Measurements from ENCODE around the gene CTNNBIP1. TPM values are rescaled to one million over a fixed set of nuclear protein-coding genes. Genes with fewer than 3 reads are reported as not detected.

Gene CTNNBIP1
- total and polyA plus RNA-seq, 9 of the 15 experiments (the other 6 are each of a cell fraction or from before 2014, with no cell fraction given), result 0.65 to 29.2 (median 14.7) TPM

- Histone ChIP-seq H3K4me2 (ENCODE audit: insufficient read depth, low read length) (peak overlapping the region; percentile 85), H3K36me3 (ENCODE audit: control insufficient read depth, insufficient read depth, low read length) (no peaks in the 10 kb centered on the region), H3K9me3 (replicated peaks; ENCODE audit: control insufficient read depth, insufficient read depth, low read depth, low read length) (no peaks in the 10 kb centered on the region), H2AFZ (ENCODE audit: low read depth, low read length) (0 out of 2 replicates have a peak overlapping the region, but pooled peaks have one; percentile 58), H3K27ac (ENCODE audit: extremely low read depth, low read depth, low read length) (no peak overlapping the region), H3K9me1 (ENCODE audit: control insufficient read depth, insufficient read depth, low read length) (peaks cover 3% of the 10 kb centered on the region), H3K79me2 (ENCODE audit: control insufficient read depth, insufficient read depth, low read length) (peaks cover 12% of the 10 kb centered on the region), H3K4me1 (replicated peaks in 1 of 2; ENCODE audit: control insufficient read depth in 2 of 2, insufficient read depth in 2 of 2, low read length in 2 of 2) (peaks cover 26 to 37% of the 10 kb centered on the region in 2 experiments), H3K4me3 (peak overlapping the region; percentile 78; the same call in 1 of the 2 replicates), H3K9ac (ENCODE audit: insufficient read depth in 1 of 2, low read depth in 2 of 2, low read length in 2 of 2) (peak overlapping the region; percentile 68 to 92; a peak in 3 of 4 replicates), H3K27me3 (ENCODE audit: control insufficient read depth in 2 of 2, insufficient read depth in 2 of 2, low read length in 2 of 2) (no peaks in the 10 kb centered on the region), H4K20me1 (replicated peaks; ENCODE audit: control insufficient read depth, insufficient read depth, low read length) (no peaks in the 10 kb centered on the region; the same call in 1 of the 2 replicates)
- DNase-seq (ENCODE audit: extremely low read depth in 1 of 4, low spot score in 3 of 4), result no peak
- FAIRE-seq, result no peak
- intact Hi-C loops (cut with micrococcal nuclease) (no loop called here), in situ Hi-C loops (cut with MboI) (no loop called here)
- TSS peak; percentile 57 for BruUV-seq (replicated peaks)
- POLR2A ChIA-PET, result interaction anchor here (0.7 to 1.8 kb wide), 3 partner anchors 10 to 22 kb away, joined by 3 to 5 read pairs (median 4); no protein-coding TSS in a partner anchor
- 10% methylated on average over 4 of the region's 4 CpGs for WGBS (ENCODE audit: insufficient coverage, low coverage, missing lambda C conversion rate)
- ATAC-seq, result no peak
- CTCF ChIA-PET (ENCODE audit: low intra/inter-chr PET ratio), result no interaction called here
- TF ChIP-seq POLR2AphosphoS2 (IDR thresholded peaks at IDR 0.05; ENCODE audit: low read length) (no peak), KDM5B (IDR thresholded peaks at IDR 0.05; ENCODE audit: insufficient replicate concordance, low read depth, low read length) (no peak), NBN (IDR thresholded peaks at IDR 0.05; ENCODE audit: low read depth) (no peak), ZNF224 (CRISPR knock-in tag; IDR thresholded peaks at IDR 0.05) (no peak), RBBP5 (IDR thresholded peaks at IDR 0.05; ENCODE audit: borderline replicate concordance, insufficient read depth, low read length, poor library complexity, severe bottlenecking) (no peak), HLTF (IDR thresholded peaks at IDR 0.05) (no peak), ZNF766 (CRISPR knock-in tag; conservative IDR thresholded peaks at IDR 0.05) (no peak), DIDO1 (tag; IDR thresholded peaks at IDR 0.05; ENCODE audit: low read depth) (no peak), CBX2 (IDR thresholded peaks at IDR 0.05; ENCODE audit: insufficient read depth, low read length, poor library complexity, severe bottlenecking) (no peak), NFE2L1 (tag; IDR thresholded peaks at IDR 0.05; ENCODE audit: borderline replicate concordance, low read depth) (no peak), RFX1 (IDR thresholded peaks at IDR 0.05) (no peak), SNIP1 (IDR thresholded peaks at IDR 0.05; ENCODE audit: low read depth) (no peak), RHOXF2B (CRISPR knock-in tag; conservative IDR thresholded peaks at IDR 0.05) (no peak)
- TF ChIP-seq, protein P1, sequence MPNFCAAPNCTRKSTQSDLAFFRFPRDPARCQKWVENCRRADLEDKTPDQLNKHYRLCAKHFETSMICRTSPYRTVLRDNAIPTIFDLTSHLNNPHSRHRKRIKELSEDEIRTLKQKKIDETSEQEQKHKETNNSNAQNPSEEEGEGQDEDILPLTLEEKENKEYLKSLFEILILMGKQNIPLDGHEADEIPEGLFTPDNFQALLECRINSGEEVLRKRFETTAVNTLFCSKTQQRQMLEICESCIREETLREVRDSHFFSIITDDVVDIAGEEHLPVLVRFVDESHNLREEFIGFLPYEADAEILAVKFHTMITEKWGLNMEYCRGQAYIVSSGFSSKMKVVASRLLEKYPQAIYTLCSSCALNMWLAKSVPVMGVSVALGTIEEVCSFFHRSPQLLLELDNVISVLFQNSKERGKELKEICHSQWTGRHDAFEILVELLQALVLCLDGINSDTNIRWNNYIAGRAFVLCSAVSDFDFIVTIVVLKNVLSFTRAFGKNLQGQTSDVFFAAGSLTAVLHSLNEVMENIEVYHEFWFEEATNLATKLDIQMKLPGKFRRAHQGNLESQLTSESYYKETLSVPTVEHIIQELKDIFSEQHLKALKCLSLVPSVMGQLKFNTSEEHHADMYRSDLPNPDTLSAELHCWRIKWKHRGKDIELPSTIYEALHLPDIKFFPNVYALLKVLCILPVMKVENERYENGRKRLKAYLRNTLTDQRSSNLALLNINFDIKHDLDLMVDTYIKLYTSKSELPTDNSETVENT (CRISPR knock-in tag; IDR thresholded peaks at IDR 0.05), result no peak
Measured at GRCh38 chr1:9908871-9909233, 1.2 kb downstream of the CTNNBIP1 start.
